SKM-1 (cell line): ENCODE data around the gene PAX1.

Experiments
- DNase-seq: peaks from one replicate; lab custom pipeline; 2025; ENCODE audit not compliant: unreplicated experiment; lab: John Stamatoyannopoulos, UW

Gene PAX1

GRCh38 chr20:21702553-21703470, 2.7 kb upstream of the PAX1 start:
- no peak for DNase-seq

DNA sequence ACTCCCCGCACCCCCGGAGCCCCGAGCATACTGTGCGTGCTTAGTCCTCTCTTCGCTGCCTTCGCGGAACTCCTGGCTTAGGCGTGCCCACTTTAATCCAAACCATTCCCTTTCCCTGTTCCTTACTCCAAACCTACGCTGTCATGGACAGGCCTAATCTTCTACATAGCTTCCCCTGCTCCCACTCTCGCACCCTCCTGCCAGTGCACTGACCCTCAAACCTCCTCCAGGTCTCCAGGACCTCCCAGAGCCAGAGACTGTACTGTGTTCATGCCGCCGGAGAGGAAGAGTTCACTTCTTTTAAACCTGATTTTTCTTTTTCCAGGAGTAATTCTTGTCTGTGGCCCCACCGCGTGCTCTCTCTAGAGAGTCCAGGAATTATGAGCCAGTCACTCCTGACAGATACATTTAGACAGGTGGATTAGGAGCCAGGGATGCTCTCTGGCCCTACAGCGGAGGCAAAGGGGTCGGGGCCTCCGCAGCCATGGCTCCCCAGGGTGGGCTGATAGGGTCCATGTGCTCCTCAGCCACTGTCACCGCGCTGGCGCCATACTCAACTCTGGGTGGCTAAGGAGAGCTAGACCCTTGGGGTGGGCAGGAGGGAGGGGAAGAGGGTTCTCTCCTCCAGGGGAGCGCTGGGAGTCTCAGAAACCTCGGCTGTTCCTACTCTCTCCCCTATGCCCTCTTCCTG, 1.6 kb upstream of the PAX1 start:
- DNase-seq, result no peak

- DNase-seq, result no peak
Observed at GRCh38 chr20:21704408-21705385, 767 bp upstream of the PAX1 start.

DNA sequence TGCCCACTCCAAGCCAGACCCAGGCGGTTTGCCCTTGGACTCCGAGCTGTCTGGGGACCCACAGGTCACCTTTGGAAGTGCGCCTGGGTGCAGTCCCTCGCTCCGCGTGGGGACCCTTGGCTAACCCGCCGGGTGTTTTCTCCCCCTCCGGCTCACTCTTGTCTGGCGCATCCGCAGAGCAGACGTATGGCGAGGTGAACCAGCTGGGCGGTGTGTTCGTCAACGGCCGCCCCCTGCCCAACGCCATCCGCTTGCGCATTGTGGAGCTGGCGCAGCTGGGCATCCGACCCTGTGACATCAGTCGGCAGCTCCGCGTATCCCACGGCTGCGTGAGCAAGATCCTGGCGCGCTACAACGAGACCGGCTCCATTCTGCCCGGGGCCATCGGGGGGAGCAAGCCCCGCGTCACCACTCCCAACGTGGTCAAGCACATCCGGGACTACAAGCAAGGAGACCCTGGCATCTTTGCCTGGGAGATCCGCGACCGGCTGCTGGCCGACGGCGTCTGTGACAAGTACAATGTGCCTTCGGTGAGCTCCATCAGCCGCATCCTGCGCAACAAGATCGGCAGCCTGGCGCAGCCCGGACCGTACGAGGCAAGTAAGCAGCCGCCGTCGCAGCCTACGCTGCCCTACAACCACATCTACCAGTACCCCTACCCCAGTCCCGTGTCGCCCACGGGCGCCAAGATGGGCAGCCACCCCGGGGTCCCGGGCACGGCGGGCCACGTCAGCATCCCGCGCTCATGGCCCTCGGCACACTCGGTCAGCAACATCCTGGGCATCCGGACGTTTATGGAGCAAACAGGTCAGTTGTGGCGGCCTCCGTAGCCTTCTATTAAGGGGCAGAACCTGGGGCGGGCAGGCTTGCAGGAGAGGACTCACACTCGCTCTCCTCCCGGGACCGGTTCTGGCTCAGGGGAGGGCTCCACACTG, 1.1 kb downstream of the PAX1 start:
- DNase-seq, result no peak

GRCh38 chr20:21707267-21707666, 1.8 kb downstream of the PAX1 start:
- DNase-seq, result no peak

GRCh38 chr20:21707999-21708737, 2.7 kb downstream of the PAX1 start:
- DNase-seq, result no peak

DNA sequence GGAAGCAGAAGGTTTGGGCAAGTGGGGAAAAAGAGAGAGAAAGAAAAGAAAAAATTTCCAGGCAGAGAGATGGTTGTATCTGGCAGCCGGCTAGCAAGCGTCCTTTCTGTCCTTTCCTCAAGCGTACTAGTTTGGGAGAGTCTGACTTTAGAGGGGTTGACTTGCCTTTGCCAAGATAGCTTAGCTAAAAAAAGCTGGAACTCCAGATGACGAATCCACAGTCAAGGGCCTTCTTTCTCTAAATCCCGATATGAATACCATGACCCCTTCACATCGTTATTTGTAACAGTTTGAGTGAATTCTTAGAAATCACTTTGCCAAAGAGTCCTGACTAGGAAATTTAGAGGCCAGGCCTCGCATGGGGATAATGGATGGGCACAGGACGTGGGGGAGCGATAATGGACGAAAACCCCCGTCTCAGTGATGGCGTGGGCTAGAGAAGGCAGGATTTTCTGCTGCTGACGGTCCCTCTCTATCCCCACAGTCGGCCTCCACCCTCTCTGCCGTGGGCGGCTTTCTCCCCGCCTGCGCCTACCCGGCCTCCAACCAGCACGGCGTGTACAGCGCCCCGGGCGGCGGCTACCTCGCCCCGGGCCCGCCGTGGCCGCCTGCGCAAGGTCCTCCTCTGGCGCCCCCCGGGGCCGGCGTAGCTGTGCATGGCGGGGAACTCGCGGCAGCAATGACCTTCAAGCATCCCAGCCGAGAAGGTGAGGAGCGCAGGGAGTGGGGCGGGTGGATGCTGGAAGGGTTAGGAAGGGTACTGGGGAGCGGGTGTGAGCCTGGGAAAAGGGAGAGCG, 3.5 kb downstream of the PAX1 start:
- DNase-seq, result no peak

DNA sequence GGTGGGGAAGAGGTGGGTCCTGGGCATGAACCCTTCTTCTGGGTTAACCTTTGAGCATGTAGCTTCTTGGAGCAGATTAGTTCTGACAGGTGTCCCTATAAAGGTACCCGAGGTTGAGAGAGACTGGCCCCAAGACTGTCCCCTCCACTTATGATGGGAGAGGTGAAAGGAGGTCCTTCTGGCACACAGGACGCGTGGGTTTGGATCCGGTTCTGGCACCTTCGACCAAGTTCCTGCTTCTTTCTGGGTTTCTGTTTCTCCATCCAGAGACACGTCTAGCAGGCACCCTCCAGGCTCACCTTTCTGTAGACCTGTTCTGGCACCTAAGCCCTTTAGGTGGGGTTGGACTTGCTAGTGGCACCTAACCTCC, 4.1 kb downstream of the PAX1 start:
- DNase-seq, result no peak

DNA sequence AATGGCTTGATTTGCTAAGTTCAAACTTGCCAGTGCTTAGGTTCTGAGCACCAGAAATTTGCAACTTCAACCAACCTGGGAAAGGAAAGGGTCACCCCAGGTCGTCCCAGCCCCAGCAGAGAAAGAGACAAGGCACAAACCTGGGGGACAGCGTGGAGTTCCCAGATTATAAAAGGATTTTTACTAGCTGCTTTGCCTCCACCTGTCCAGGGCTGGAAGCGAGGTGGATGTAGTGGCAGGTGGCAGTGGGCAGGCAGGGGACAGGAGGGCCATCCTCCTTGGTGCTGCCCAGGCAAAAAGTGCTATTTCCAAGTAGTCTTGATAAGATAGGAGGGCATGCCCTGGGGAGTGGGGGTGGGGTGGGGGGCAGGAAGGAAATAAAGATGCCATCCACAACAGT, 4.9 kb downstream of the PAX1 start:
- DNase-seq, result no peak

GRCh38 chr20:21710863-21711431, 5.5 kb downstream of the PAX1 start:
- no peak for DNase-seq

GRCh38 chr20:21712443-21713059, 7.1 kb downstream of the PAX1 start:
- no peak for DNase-seq

- DNase-seq, result no peak
Observed at GRCh38 chr20:21713470-21713869, 8.0 kb downstream of the PAX1 start.

DNA sequence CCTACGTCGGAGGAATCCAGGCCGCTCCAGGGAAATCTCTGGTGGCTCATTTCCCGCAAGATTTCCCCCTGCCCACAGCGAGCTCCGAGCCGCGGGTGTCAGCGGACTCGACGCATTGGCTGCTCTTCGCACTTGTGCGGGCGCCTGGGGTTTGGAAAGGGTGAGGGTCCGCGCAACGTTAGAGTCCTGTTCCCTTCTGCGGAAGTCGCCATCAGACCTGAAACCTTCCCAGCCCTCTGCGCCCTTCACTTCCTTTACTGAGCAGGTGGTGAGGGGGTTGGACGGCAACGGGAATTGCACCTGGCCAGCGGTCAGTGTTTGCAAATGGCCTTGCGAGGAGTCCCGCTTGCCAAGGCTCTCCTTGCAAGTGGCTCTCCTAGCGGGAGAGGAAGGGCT, 8.4 kb downstream of the PAX1 start:
- no peak for DNase-seq

- DNase-seq, result no peak
Observed at GRCh38 chr20:21714297-21715192, 9.1 kb downstream of the PAX1 start.

- no peak for DNase-seq
Observed at GRCh38 chr20:21715193-21715881, 9.9 kb downstream of the PAX1 start.

- DNase-seq, result no peak
Observed at GRCh38 chr20:21719592-21720214, 14.2 kb downstream of the PAX1 start.
